Common myeloid progenitor, CD34-positive (primary cell): ENCODE measurements around the gene C1GALT1.

Experiments
- CTCF ChIA-PET: fragments of 350-600 bp; sonication (Branson Sonifier 250); formaldehyde crosslinking; loops from one replicate; lab custom pipeline; 2021; ENCODE audit warnings: antibody characterized with exemption; lab: Charles Lee
- POLR2A ChIA-PET: fragments of 350-600 bp; sonication (Branson Sonifier 250); formaldehyde crosslinking; loops from one replicate; lab custom pipeline; 2021; ENCODE audit warnings: antibody characterized with exemption; lab: Charles Lee
- DNase-seq, 3 donors: peaks; one replicate each; pipeline versions ENCODE4 v3.0.0 to v3.0.0-alpha.2; 2013
- H3K27ac ChIP-seq, 2 experiments: 1 replicate in 1 of 2; 2 replicates in 1 of 2; pipeline ENCODE4 v1.7.0; 2013; ENCODE audit warnings: inconsistent platforms in 2 of 2, low read length in 2 of 2, mild to moderate bottlenecking in 2 of 2, low read depth in 1 of 2, moderate library complexity in 1 of 2; ENCODE audit not compliant: severe bottlenecking in 2 of 2, insufficient read depth in 1 of 2, poor library complexity in 1 of 2
- H3K27me3 ChIP-seq, 5 experiments: replicated peaks in 2 of 5; 1 replicate in 3 of 5; 2 replicates in 2 of 5; pipeline versions ENCODE4 v1.6.1 to v1.7.0; 2013; ENCODE audit warnings: low read length in 4 of 5, mild to moderate bottlenecking in 2 of 5, moderate library complexity in 2 of 5, inconsistent platforms in 1 of 5; ENCODE audit not compliant: insufficient read depth in 5 of 5, control insufficient read depth in 4 of 5
- H3K36me3 ChIP-seq, 4 experiments: 1 replicate in 2 of 4; 2 replicates in 2 of 4; pipeline versions ENCODE4 v1.6.1 to v1.7.0; 2013; ENCODE audit warnings: low read length in 3 of 4, control low read depth in 1 of 4, mild to moderate bottlenecking in 1 of 4; ENCODE audit not compliant: control insufficient read depth in 4 of 4, insufficient read depth in 4 of 4
- H3K4me1 ChIP-seq, 4 experiments: 1 replicate in 3 of 4; 2 replicates in 1 of 4; pipeline versions ENCODE4 v1.6.1 to v1.7.1; 2013; ENCODE audit warnings: low read length in 3 of 4, mild to moderate bottlenecking in 3 of 4, control low read depth in 1 of 4, inconsistent platforms in 1 of 4, moderate library complexity in 1 of 4; ENCODE audit not compliant: control insufficient read depth in 4 of 4, insufficient read depth in 4 of 4; ENCODE audit errors: control extremely low read depth in 1 of 4
- H3K4me3 ChIP-seq, 7 experiments: 1 replicate in 4 of 7; 2 replicates in 3 of 7; pipeline versions ENCODE4 v1.5.1 to v1.7.0; 2013; ENCODE audit warnings: mild to moderate bottlenecking in 7 of 7, low read length in 6 of 7, moderate library complexity in 6 of 7, inconsistent platforms in 2 of 7, low read depth in 2 of 7, control low read depth in 1 of 7; ENCODE audit not compliant: insufficient read depth in 4 of 7, control insufficient read depth in 1 of 7; ENCODE audit errors: extremely low read depth in 1 of 7
- H3K9me3 ChIP-seq, 5 experiments: 1 replicate in 4 of 5; 2 replicates in 1 of 5; pipeline versions ENCODE4 v1.6.1 to v1.7.1; 2013; ENCODE audit warnings: low read length in 4 of 5, mild to moderate bottlenecking in 2 of 5, inconsistent platforms in 1 of 5, low read depth in 1 of 5, moderate library complexity in 1 of 5; ENCODE audit not compliant: control insufficient read depth in 4 of 5, insufficient read depth in 2 of 5; ENCODE audit errors: control extremely low read depth in 1 of 5
- WGBS: methylation state at CpG from one replicate; pipeline ENCODE4 v1.1.5; 2013; ENCODE audit not compliant: insufficient coverage; 5-methylcytosine and 5-hydroxymethylcytosine counted together

C1GALT1 gene

DNA sequence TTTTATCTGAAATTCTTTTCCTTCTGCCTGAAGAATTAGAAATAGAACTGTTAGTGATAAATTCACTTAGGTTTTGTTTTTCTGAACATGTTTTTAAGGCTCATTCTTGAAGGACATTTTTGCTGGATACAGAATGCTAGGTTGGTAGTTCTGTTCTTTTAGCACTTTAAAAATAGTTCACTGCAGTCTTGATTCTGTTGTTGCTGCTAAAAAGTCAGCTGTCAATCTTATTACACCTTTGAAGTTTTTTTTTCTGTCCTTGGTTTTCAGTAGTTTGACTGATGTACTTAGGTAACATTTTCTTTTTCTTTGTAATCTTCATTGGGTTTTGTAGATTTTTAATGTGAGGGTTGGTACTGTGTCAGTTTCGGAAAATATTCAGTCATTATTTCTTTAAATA, 48.7 kb downstream of the C1GALT1 start:
- Histone ChIP-seq H3K9me3 (peaks cover 2 to 25% (median 4%) of the 10 kb centered on the region in 5 experiments), H3K4me3 (no peak overlapping the region), H3K27me3 (no peaks in the 10 kb centered on the region), H3K27ac (no peak overlapping the region), H3K4me1 (no peaks in the 10 kb centered on the region), H3K36me3 (peaks cover 9 to 39% (median 13%) of the 10 kb centered on the region in 4 experiments)
- ChIA-PET CTCF (interaction anchor here (1.1 to 1.2 kb wide), 2 partner anchors 19 to 50 kb away, joined by 3 to 4 read pairs; no protein-coding TSS in a partner anchor), POLR2A (no interaction called here)
- DNase-seq, result peak; percentile 18 to 83 (median 74)
- WGBS, result no CpG with 5 or more reads among the region's 1 CpG

DNA sequence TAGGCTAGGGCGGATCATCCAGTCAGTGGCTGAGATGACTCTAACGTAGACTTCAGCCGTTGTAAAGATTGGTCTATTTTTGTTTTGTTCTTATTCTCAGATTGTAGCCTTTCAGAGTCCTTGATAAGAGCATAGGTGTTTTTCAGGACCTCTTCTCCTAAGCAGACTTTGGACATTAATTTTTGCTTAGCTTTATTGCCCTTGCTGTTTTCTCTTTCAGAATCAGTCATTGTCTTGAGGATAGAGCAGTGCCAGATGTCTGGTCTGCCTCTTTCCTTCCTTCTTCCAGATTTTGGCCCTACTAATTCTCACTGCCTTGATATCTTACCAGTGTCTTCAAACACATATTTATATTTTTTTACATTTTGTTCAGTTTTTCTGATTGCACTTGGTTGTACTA, 49.5 kb downstream of the C1GALT1 start:
- no peak for DNase-seq
- POLR2A ChIA-PET, result no interaction called here
- H3K4me3 ChIP-seq, result no peak overlapping the region
- peaks cover 2 to 25% (median 4%) of the 10 kb centered on the region in 5 experiments for H3K9me3 ChIP-seq
- CTCF ChIA-PET, result no interaction called here
- WGBS, result 95% methylated on average over 3 of the region's 3 CpGs
- H3K36me3 ChIP-seq, result peaks cover 9 to 40% (median 11%) of the 10 kb centered on the region in 4 experiments
- H3K27me3 ChIP-seq, result no peaks in the 10 kb centered on the region
- H3K27ac ChIP-seq, result no peak overlapping the region
- H3K4me1 ChIP-seq, result no peaks in the 10 kb centered on the region

DNA sequence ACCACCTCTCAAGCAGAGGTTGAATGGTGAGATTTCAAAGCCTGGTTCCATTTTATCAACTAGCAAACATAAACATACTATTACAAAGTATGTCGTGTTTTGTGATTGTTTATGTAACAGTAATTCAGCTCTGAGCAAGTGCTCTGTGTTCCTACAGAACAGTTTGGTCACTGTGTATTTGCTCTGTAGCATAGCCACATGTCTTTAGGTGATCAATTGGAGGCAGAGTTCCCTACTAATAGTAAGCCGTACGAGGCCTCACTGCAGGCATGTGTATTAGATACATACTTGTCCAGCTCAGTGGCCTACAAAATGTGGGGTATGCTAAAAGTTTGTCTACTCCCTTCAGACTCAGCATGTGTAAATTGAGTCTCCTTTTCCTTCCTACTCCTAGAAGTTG, 53.0 kb downstream of the C1GALT1 start:
- no peaks in the 10 kb centered on the region for H3K27me3 ChIP-seq
- POLR2A ChIA-PET, result no interaction called here
- 100% methylated on average over 2 of the region's 3 CpGs for WGBS
- H3K4me3 ChIP-seq, result no peak overlapping the region
- H3K4me1 ChIP-seq, result no peaks in the 10 kb centered on the region
- DNase-seq, result no peak
- H3K9me3 ChIP-seq, result peaks cover 0 to 13% (median 2%) of the 10 kb centered on the region in 5 experiments
- CTCF ChIA-PET, result no interaction called here
- peaks cover 15 to 58% (median 20%) of the 10 kb centered on the region in 4 experiments for H3K36me3 ChIP-seq
- no peak overlapping the region for H3K27ac ChIP-seq

DNA sequence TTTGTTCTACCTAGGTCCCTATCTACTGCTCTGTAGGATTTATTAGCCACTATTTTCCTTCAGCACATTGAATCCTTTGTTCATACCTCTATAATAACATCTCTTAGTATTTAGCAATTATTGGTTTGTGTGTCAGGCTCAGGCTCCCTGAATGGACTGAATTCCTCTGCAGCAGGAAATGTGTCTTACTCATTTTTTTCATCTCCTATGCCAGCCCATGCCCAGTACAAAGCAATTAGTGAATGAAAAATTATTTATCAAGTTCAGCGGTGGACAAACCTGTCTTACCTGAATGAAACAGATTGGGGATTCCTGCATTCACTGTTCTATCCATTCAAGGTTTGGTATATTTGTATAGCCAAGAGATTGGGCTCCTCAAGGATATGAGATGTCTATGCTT, 53.7 kb downstream of the C1GALT1 start:
- ChIA-PET CTCF (no interaction called here), POLR2A (no interaction called here)
- peaks cover 15 to 58% (median 20%) of the 10 kb centered on the region in 4 experiments for H3K36me3 ChIP-seq
- H3K4me1 ChIP-seq, result no peaks in the 10 kb centered on the region
- no peak overlapping the region for H3K4me3 ChIP-seq
- H3K9me3 ChIP-seq, result peaks cover 0 to 11% (median 2%) of the 10 kb centered on the region in 5 experiments
- 100% methylated on average over 1 of the region's 1 CpG for WGBS
- H3K27me3 ChIP-seq, result no peaks in the 10 kb centered on the region
- DNase-seq, result no peak
- H3K27ac ChIP-seq, result no peak overlapping the region

DNA sequence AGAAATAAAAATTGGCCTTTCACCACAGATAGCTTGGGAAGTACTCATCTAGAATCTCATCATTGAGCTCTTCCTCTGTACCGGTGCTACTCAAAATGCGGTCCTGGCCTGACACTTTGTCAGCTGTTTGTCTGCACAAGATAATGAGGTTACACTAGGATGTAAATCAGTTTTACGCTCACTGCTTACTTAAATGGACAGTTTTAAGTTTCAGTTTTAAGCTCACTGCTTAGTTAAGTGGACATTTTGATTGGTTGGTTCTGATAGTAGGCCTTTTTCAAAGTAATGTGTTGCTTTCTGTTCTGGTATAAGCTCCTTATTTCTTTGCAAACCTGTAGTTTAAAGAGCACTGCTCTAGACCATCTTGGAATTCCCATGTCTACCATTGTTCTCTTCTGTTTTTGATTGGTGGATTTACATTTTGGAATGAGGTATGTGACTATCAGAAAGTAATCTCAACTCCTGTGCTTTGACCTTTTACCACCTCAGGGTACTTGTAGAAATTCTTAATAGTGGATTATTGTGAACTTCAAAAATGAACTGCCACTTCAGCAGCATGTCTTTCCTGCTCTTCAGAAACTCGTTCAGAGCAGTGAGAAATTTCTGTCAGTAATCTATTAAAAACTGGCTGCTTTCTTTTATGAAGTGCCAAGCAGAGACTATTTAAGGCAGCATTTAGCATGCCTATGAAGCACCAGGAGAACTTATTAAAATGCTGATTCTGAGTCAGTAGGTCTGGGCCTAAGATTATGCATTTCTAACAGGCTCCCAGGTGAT, 55.0 kb downstream of the C1GALT1 start:
- Histone ChIP-seq H3K4me3 (no peak overlapping the region), H3K9me3 (no peaks in the 10 kb centered on the region), H3K27ac (no peak overlapping the region), H3K4me1 (no peaks in the 10 kb centered on the region), H3K27me3 (no peaks in the 10 kb centered on the region), H3K36me3 (peaks cover 11 to 54% (median 20%) of the 10 kb centered on the region in 4 experiments)
- ChIA-PET CTCF (interaction anchor here (0.9 kb wide), 2 partner anchors 9 kb away, joined by 3 read pairs; no protein-coding TSS in a partner anchor), POLR2A (no interaction called here)
- DNase-seq, result no peak
- WGBS, result 98% methylated on average over 4 of the region's 4 CpGs

DNA sequence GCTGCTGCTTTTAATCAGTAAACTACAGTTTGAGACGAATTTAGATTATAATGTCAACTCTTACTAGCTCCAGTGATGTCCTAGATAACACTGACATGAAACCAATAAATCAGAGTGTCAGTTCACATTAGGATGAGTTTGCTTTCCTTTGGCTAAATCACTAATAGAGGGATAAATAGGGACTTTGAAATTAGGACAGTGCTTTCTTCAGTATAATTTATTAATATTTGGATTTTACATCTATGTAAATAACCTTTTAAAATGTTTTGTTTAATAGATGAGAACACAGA, 55.6 kb downstream of the C1GALT1 start:
- Histone ChIP-seq H3K4me3 (no peak overlapping the region), H3K27ac (no peak overlapping the region), H3K27me3 (no peaks in the 10 kb centered on the region), H3K4me1 (no peaks in the 10 kb centered on the region), H3K9me3 (no peaks in the 10 kb centered on the region), H3K36me3 (peaks cover 11 to 56% (median 21%) of the 10 kb centered on the region in 4 experiments)
- DNase-seq, result no peak
- CTCF ChIA-PET, result no interaction called here
- POLR2A ChIA-PET, result no interaction called here
- 100% methylated on average over 1 of the region's 1 CpG for WGBS

DNA sequence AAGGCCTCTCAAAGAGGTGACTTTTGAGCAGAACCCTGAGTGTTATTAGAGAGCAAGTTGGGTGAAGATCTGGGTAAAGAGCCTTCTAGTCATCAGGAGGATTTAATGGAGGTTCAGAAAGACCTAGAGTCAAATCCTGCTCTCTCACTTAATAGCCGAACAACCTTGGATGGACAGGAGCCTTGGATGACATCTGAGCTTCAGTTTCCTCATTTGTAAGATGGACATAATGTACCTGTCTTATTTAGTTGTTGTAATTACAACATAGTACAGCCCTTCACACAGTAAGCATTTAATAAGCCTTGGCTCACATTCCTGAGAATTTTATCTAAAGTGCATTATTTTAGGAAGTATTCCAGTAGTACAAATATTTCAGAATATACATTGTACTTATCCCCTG, 57.0 kb downstream of the C1GALT1 start:
- Histone ChIP-seq H3K9me3 (no peaks in the 10 kb centered on the region), H3K4me3 (no peak overlapping the region), H3K27me3 (no peaks in the 10 kb centered on the region), H3K27ac (no peak overlapping the region), H3K36me3 (peaks cover 11 to 47% (median 21%) of the 10 kb centered on the region in 4 experiments), H3K4me1 (no peaks in the 10 kb centered on the region)
- POLR2A ChIA-PET, result no interaction called here
- DNase-seq, result no peak
- no CpG with 5 or more reads among the region's 1 CpG for WGBS
- CTCF ChIA-PET, result no interaction called here
